Fibroblast of lung (primary cell): ENCODE results near the gene CCNF. TPM values are rescaled to one million over a fixed set of nuclear protein-coding genes. Genes with fewer than 3 reads are reported as not detected.
A peak's percentile ranks its signal among the peaks of the same experiment; 100 is the strongest.

ENCODE experiments used
- DNase-seq, 2 donors: peaks; one replicate each; pipeline versions ENCODE4 v3.0.0 to v3.0.0-alpha.2; 2010; ENCODE audit warnings: low read depth in 2 of 2
- H2AFZ ChIP-seq: 2 replicates; pipeline ENCODE4 v1.5.1; 2012; ENCODE audit warnings: low read length, control low read depth, inconsistent platforms
- H3K27ac ChIP-seq: 2 replicates; pipeline ENCODE4 v1.5.1; 2011; ENCODE audit warnings: low read length, control low read depth; ENCODE audit not compliant: insufficient read depth
- H3K27me3 ChIP-seq: 2 replicates; pipeline ENCODE4 v1.5.1; 2011; ENCODE audit warnings: mild to moderate bottlenecking, low read length; ENCODE audit not compliant: control insufficient read depth, insufficient read depth
- H3K36me3 ChIP-seq: 2 replicates; pipeline ENCODE4 v1.5.1; 2011; ENCODE audit warnings: low read length; ENCODE audit not compliant: control insufficient read depth, insufficient read depth
- H3K4me1 ChIP-seq: 2 replicates; pipeline ENCODE4 v1.5.1; 2011; ENCODE audit warnings: low read length; ENCODE audit not compliant: control insufficient read depth, insufficient read depth; ENCODE audit errors: extremely low read depth
- H3K4me2 ChIP-seq: 2 replicates; pipeline ENCODE4 v1.5.1; 2011; ENCODE audit warnings: low read length, control low read depth; ENCODE audit not compliant: insufficient read depth; ENCODE audit errors: extremely low read depth
- H3K4me3 ChIP-seq, 4 experiments: fragments of 200-600 bp in 1 of 4; sonication (generic) in 1 of 4; replicated peaks in 1 of 4; 2 replicates each; pipeline ENCODE4 v1.5.1; 2011 to 2016; ENCODE audit warnings: low read length in 4 of 4, low read depth in 3 of 4, mild to moderate bottlenecking in 3 of 4, control low read depth in 2 of 4, inconsistent platforms in 1 of 4, mixed read lengths in 1 of 4; ENCODE audit not compliant: insufficient read depth in 1 of 4; ENCODE audit errors: control extremely low read depth in 1 of 4
- H3K79me2 ChIP-seq: 2 replicates; pipeline ENCODE4 v1.5.1; 2012; ENCODE audit warnings: mild to moderate bottlenecking, low read length, inconsistent platforms; ENCODE audit not compliant: control insufficient read depth, insufficient read depth
- H3K9ac ChIP-seq: 2 replicates; pipeline ENCODE4 v1.5.1; 2011; ENCODE audit warnings: mild to moderate bottlenecking, low read length, control low read depth; ENCODE audit not compliant: insufficient read depth
- H3K9me3 ChIP-seq: 2 replicates; pipeline ENCODE4 v1.5.1; 2012; ENCODE audit warnings: low read depth, low read length; ENCODE audit not compliant: control insufficient read depth, insufficient read depth
- H4K20me1 ChIP-seq: 2 replicates; pipeline ENCODE4 v1.5.1; 2011; ENCODE audit warnings: low read length; ENCODE audit not compliant: control insufficient read depth, insufficient read depth; ENCODE audit errors: extremely low read depth
- CTCF ChIP-seq, 2 donors: IDR thresholded peaks in 1 of 2; conservative IDR thresholded peaks in 1 of 2; 1 replicate in 1 of 2; 2 replicates in 1 of 2; pipeline ENCODE4 v1.5.1; 2011 to 2012; ENCODE audit warnings: low read length in 2 of 2, control low read depth in 1 of 2, inconsistent platforms in 1 of 2, low read depth in 1 of 2, mild to moderate bottlenecking in 1 of 2
- EZH2 ChIP-seq: IDR thresholded peaks from 2 replicates; pipeline ENCODE4 v1.5.1; 2012; ENCODE audit warnings: low read length, control low read depth, mild to moderate bottlenecking; ENCODE audit errors: missing control alignments
- polyA plus RNA-seq, 2 donors: library from polyadenylated mRNA; depleted of rRNA in 1 of 2; stranded (reverse) in 1 of 2; unstranded in 1 of 2; fragments of >200 nt; gene quantifications; 2 replicates each; pipeline ENCODE4 v1.2.1, GENCODE V29; 2011 to 2012; ENCODE audit warnings: missing spikeins in 1 of 2
- total RNA-seq: library from RNA; depleted of rRNA; stranded (reverse); fragments of >200 nt; gene quantifications from 2 replicates; pipeline ENCODE4 v1.2.1, GENCODE V29; 2014

The CCNF gene
- total and polyA plus RNA-seq, 2 donors (not counting 1 experiment from before 2014, with no cell fraction given): 3.8 to 7.3 TPM

DNA sequence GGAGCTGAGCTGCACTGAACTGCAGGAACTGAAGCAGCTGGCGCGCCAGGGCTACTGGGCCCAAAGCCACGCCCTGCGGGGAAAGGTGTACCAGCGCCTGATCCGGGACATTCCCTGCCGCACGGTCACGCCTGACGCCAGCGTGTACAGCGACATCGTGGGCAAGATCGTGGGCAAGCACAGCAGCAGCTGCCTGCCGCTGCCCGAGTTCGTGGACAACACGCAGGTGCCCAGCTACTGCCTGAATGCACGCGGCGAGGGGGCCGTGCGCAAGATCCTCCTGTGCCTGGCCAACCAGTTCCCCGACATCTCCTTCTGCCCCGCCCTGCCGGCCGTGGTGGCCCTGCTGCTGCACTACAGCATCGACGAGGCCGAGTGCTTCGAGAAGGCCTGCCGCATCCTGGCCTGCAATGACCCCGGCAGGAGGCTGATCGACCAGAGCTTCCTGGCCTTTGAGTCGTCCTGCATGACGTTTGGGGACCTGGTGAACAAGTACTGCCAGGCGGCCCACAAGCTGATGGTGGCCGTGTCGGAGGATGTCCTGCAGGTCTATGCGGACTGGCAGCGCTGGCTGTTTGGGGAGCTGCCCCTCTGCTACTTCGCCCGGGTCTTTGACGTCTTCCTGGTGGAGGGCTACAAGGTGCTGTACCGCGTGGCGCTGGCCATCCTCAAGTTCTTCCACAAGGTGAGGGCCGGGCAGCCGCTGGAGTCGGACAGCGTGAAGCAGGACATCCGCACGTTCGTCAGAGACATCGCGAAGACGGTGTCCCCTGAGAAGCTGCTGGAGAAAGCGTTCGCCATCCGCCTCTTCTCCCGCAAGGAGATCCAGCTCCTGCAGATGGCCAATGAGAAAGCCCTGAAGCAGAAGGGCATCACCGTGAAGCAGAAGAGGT, 67.2 kb downstream of the CCNF start:
- Histone ChIP-seq H3K4me1 (peaks cover 6% of the 10 kb centered on the region), H3K27me3 (no peaks in the 10 kb centered on the region), H4K20me1 (no peaks in the 10 kb centered on the region), H3K79me2 (no peaks in the 10 kb centered on the region), H3K9ac (no peak overlapping the region), H3K36me3 (peaks cover 12% of the 10 kb centered on the region), H3K4me2 (no peak overlapping the region), H2AFZ (no peak overlapping the region), H3K27ac (no peak overlapping the region), H3K9me3 (no peaks in the 10 kb centered on the region), H3K4me3 (no peak overlapping the region)
- DNase-seq: no peak
- TF ChIP-seq EZH2 (no peak), CTCF (conservative IDR thresholded peaks at IDR 0.05 in 1 of 2, IDR thresholded peaks at IDR 0.05 in 1 of 2; ENCODE audit: low read depth in 1 of 2, low read length in 2 of 2) (no peak)

GRCh38 chr16:2497116-2497630, 67.9 kb downstream of the CCNF start:
- H3K4me2 ChIP-seq: peak overlapping the region; percentile 4
- no peak for TF ChIP-seq CTCF (conservative IDR thresholded peaks at IDR 0.05 in 1 of 2, IDR thresholded peaks at IDR 0.05 in 1 of 2; ENCODE audit: low read depth in 1 of 2, low read length in 2 of 2)
- TF ChIP-seq EZH2: no peak
- no peaks in the 10 kb centered on the region for H3K79me2 ChIP-seq
- peaks cover 6% of the 10 kb centered on the region for H3K4me1 ChIP-seq
- no peaks in the 10 kb centered on the region for H4K20me1 ChIP-seq
- peak in 1 of 2 donors; percentile 36 for DNase-seq
- no peak overlapping the region for H3K4me3 ChIP-seq
- no peak overlapping the region for H2AFZ ChIP-seq
- no peak overlapping the region for H3K27ac ChIP-seq
- H3K27me3 ChIP-seq: no peaks in the 10 kb centered on the region
- H3K9ac ChIP-seq: no peak overlapping the region
- peaks cover 12% of the 10 kb centered on the region for H3K36me3 ChIP-seq
- H3K9me3 ChIP-seq: no peaks in the 10 kb centered on the region

- H3K4me3 ChIP-seq: no peak overlapping the region
- H3K4me1 ChIP-seq: peaks cover 6% of the 10 kb centered on the region
- no peaks in the 10 kb centered on the region for H3K27me3 ChIP-seq
- H3K9me3 ChIP-seq: no peaks in the 10 kb centered on the region
- H2AFZ ChIP-seq: no peak overlapping the region
- H3K79me2 ChIP-seq: no peaks in the 10 kb centered on the region
- no peak overlapping the region for H3K9ac ChIP-seq
- DNase-seq: no peak
- peaks cover 12% of the 10 kb centered on the region for H3K36me3 ChIP-seq
- no peak overlapping the region for H3K27ac ChIP-seq
- H4K20me1 ChIP-seq: no peaks in the 10 kb centered on the region
- H3K4me2 ChIP-seq: peak overlapping the region; percentile 4
- TF ChIP-seq EZH2 (no peak), CTCF (conservative IDR thresholded peaks at IDR 0.05 in 1 of 2, IDR thresholded peaks at IDR 0.05 in 1 of 2; ENCODE audit: low read depth in 1 of 2, low read length in 2 of 2) (no peak)
Observed at GRCh38 chr16:2497695-2498484, 68.6 kb downstream of the CCNF start.
